ENCODE data around the gene WNT3A. TPM values are rescaled to one million over a fixed set of nuclear protein-coding genes. Genes with fewer than 3 reads are reported as not detected.

WNT3A gene
- polyA plus RNA-seq, 1 experiment, result not detected

- H3K27me3 ChIP-seq (ENCODE audit: control insufficient read depth, insufficient read depth, low read length), result no peaks in the 10 kb centered on the region
- DNase-seq (ENCODE audit: low read depth), result no peak
- POLR2A ChIA-PET, result no interaction called here
- H3K4me3 ChIP-seq (ENCODE audit: low read depth, low read length), result no peak overlapping the region
- peaks cover 13% of the 10 kb centered on the region for H3K36me3 ChIP-seq (ENCODE audit: control insufficient read depth, insufficient read depth, low read length)
- no peak for TF ChIP-seq CTCF (IDR thresholded peaks at IDR 0.05; ENCODE audit: insufficient read depth, low read depth, low read length)
- CTCF ChIA-PET, result interaction anchor here (1.1 to 2.5 kb wide), 4 partner anchors 9 to 20 kb away, joined by 3 to 8 read pairs (median 6); no protein-coding TSS in a partner anchor
Observed at GRCh38 chr1:228110556-228110955, 103.8 kb downstream of the WNT3A start.

Small RNAs within 50 kb of the gene (small RNA-seq; reads per million reads assigned to genes)
- not detected for gene SEPT14P17 (ENCODE audit: insufficient read length, low read depth, low replicate concordance)

Other genes starting within 250 kb of the WNT3A start
- not detected in 2 replicates for gene PRSS38, start 191.3 kb upstream of the WNT3A start, polyA plus RNA-seq (2011; rRNA removed)
- gene WNT9A, start 59.1 kb upstream of the WNT3A start, polyA plus RNA-seq (2011; rRNA removed), result 0.85 and 1.5 TPM in 2 replicates
- 539 and 933 TPM in 2 replicates for gene ARF1, start 75.7 kb downstream of the WNT3A start, polyA plus RNA-seq (2011; rRNA removed)
- 4.2 and 6.2 TPM in 2 replicates for gene C1orf35, start 96.3 kb downstream of the WNT3A start, polyA plus RNA-seq (2011; rRNA removed)
- gene MRPL55, start 102.3 kb downstream of the WNT3A start, polyA plus RNA-seq (2011; rRNA removed), result 50.8 and 80.8 TPM in 2 replicates
- gene GUK1, start 133.3 kb downstream of the WNT3A start, polyA plus RNA-seq (2011; rRNA removed), result 282 and 373 TPM in 2 replicates
- 0.77 and 0.92 TPM in 2 replicates for gene GJC2, start 142.9 kb downstream of the WNT3A start, polyA plus RNA-seq (2011; rRNA removed)
- gene IBA57, start 158.8 kb downstream of the WNT3A start, polyA plus RNA-seq (2011; rRNA removed), result 1.2 and 2.8 TPM in 2 replicates
- 2.9 and 3.8 TPM in 2 replicates for gene OBSCN, start 201.0 kb downstream of the WNT3A start, polyA plus RNA-seq (2011; rRNA removed)

All from BJ (cell line).